ENCODE results near the gene TREM1.

Gene TREM1

DNA sequence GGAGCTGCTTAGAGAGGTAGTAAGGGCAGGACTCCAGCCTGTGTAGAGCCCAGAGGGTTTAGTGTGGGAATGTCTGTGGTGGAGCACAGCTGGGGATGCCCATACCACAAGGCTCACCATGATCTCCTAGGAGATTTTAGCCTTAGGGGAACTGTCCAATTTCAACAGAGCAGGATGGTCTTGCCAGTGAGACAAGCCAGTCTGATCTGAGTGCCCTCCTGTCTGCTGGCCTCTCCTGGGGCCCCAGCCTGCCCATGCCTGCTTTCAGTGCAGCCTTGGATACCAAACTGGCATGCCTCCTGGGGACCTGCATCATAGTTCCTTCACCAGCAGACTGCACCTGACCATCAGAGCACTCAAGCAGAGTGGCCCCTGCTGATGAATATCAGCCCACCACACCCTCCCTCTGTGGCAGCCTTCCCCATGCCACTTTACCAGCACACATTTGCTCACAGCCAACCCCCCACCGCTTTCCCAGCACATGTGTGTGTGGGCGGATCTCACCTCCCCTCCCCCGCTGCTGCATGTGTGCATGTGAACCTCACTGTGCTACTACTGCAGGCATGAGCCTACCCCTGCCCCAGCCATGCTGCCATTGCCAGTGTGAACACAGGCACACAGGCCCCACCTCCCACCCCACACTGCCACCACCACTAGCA, 7.9 kb upstream of the TREM1 start:
- peak in 2 of 14 donors; percentile 7 to 11 for DNase-seq

DNA sequence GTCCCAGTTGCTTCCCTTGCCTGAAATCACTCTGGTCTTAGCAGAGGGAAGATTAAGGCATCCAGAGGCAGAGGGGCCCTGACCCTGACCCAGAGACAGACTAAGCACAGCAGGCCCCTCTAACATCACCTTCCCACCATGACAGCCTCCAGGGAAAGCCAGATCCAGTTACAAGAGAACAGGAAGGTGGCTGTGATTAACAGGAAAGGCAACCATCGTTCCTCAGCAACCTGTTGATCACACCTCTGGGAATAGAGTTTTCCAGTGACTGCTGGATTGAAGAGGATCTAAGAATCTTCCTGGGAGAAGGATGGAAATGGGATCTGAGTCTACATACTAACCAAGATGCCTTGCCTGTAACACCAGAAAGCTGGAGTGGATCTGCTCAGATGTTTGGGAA, 5.2 kb upstream of the TREM1 start:
- no peak for DNase-seq

DNA sequence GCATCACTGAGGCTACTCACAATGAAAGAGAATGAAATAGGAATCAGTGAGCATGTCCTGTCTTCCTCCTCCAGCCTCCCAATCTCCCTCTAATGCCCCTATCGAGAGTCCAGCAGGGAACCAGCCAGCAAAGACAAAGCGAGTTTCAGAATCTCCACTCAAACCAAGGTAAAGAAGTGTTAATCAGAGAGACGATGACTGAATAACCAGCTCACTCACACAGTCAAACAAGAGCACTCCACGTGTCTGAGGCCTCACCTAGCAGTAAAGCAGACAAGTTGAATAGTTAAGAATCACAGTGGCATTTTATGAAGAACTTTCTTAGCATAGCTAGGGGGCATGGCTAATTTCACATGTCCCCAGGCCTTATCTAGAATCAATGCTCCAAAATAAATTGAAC, 3.3 kb upstream of the TREM1 start:
- no peak for DNase-seq

DNA sequence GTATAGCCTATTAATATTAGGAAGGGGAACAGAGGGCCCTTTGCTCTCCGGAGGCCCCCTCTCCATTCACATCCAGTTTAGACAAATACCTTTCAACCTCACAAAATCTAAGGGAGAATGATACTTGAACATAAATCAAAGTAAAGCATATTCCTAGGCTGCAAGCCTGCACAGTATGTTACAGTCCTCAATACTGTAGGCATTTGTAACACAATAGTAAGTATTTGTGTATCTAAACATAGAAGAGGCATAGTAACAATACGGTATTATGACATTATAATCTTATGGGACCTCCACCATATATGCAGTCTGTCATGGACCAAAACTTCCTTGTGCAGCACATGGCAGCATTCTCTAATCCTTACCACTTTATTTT, 2.3 kb upstream of the TREM1 start:
- no peak for DNase-seq

DNA sequence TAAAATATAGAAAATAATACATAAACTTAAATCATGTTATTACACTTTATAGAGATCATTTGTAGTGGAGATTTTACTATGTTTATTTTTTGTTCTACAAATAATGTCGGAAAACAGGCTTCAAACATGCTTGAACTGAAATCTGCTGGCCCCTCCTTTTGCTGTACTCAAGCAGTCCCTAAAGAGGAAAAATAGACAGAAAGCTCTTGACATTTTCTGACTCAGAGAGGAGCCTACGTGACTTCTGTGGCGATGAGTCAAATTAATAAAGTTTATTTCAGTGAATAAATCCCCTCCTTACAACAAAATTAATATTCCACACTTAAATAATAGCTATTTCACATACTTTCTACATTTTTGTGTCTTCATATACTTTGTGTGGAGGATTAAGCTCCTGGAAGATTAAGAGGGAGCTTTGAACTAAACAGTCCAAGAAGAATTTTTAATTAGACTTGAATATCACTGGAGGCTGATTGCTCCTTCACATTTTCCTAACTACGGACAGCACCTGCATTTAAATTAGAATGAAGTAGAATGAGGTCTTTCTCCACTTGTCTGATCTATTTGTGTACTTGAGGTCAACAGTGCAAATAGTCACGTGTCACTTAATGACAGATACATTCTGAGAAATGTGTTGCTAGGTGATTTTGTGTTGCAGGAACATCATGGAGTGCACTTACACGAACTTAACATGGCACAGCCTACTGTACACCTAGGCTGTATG, 1.7 kb upstream of the TREM1 start:
- DNase-seq = no peak

DNA sequence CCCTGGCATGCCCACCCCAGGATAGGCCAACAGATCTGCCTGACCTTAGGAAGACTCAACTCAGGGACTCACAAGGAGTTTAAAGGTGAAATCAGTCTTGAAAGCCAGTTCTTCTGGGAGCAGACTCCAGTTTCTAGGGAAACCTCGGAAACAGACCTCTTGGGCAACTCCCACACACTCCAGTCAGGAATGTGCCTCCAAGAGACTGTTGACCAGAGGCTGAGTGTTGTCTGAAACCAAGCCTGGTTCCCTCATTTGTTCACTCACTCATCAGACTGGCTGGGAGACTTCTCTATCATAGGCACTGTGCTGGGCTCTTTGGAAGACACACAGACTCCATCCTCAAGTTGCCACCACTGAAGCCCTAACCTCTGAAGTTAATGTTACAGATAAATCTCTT, 1.8 kb downstream of the TREM1 start:
- no peak for DNase-seq

DNA sequence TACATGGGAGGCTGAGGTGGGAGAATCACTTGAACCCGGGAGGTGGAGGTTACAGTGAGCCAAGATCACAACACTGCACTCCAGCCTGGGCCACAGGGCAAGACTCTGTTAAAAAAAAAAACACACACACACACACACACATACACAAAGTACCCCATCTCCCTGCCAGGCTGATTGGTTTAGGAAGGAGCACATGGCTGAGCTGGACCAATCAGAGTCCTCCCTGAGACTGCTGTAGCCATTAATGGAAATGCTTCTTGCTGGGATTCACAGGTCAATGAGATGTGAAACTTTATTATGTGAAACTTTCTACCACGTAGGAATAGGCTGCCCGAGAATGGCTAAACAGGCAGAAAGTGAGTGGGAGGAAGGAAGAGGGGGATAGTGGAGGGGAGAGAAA, 2.9 kb downstream of the TREM1 start:
- no peak for DNase-seq

DNA sequence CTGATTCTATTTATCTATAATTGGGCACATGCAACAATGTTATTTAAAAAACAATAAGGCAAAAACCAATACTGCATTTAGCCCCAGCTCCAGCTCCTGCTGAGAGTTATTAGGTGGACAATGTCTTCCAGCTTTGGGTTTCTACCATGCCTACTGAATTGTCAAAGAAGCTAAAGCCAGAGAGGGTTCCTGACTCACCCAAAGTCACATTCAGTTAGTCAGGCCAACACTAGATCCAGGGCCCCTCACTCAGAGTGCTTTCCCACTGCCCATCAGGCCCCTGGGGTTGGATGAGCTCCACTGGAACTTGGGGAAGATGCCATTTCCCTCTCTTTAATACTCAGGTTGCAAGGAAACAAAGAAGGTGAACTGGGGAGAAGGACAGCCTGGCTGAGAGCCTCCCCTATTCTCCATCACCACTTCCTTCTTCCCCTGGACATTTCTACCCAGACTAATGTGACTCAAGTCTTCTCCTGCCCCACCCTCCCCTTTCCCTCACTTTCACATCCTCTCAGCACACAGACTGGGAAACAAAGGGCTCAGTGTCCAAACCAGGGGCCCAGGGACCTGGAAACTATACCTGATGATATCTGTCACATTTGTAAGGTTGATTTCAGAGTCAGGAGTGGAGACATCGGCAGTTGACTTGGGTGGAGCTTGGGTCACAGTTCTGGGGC, 6.0 kb downstream of the TREM1 start:
- peak in 1 of 14 donors; percentile 9 for DNase-seq

DNA sequence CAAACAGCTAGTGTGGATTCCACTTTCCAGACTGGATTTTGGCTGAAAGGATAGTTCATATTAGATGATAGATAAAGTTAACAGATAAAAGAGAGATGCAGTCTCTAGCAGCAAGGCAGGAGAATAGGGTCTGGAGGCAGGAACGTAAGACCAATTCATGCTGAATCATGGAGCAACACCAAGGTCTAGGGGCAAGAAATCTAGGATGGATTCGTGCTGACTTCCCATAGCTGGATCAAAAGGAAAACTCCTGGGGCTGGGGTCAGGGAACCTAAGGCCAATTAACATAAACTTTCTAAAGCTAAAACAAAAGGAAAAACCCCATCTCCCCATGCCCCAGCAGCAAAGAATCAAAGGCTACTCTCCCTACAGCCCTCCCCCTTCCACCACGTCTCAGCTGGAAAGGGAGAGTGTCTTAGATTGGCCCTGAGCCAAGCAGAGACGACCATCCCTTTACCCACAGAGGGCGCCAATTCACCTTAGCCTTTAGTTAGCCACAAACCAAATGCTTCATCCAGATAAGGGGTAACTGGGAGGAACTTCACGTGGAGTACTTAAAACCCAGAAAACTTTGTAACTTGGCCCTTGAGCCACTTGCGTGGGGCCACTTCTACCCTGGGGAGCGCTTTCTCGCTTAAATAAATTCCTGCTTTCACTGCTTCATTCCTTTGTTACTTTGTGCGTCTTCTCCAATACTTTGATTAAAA, 7.6 kb downstream of the TREM1 start:
- DNase-seq = peak in 3 of 14 donors; percentile 12 to 19 (median 16)

DNA sequence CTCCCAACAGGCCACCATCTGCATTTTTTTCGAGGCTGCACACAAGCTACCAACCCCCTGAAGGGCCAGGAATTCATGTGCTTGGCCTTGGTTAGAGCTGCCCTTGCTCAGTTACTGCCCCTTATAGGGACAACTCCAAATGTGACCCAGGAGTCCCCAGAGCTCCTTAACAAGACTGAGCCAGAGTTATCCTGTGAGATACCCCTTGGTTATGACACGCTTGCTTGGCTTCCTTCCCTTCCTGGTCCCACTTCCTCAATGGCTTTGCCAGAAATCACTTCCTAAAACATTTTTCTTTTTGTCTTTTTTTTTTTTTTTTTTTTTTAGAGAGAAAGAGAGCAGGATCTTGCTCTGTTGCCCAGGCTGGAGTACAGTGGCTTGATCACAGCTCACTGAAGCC, 8.9 kb downstream of the TREM1 start:
- DNase-seq = no peak

DNA sequence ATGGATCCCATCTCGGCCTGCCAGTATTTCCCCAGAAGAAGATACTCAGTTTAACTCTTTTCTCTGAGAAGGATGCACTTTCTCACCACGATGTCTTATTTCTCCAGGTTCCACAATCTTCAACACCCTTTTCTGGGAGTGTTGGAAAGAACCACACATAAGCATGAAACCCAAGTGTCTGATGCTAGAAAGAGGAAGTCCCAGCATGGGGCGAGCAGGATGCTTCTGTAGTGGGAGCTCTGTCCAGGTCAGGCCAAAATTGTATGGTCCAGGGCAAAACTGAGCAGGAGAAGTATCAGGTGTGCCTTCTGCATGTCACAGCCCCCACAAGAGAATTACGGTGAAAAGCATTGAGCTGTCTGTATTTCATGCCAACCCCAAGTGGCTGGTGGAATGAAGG, 11.0 kb downstream of the TREM1 start:
- no peak for DNase-seq

DNA sequence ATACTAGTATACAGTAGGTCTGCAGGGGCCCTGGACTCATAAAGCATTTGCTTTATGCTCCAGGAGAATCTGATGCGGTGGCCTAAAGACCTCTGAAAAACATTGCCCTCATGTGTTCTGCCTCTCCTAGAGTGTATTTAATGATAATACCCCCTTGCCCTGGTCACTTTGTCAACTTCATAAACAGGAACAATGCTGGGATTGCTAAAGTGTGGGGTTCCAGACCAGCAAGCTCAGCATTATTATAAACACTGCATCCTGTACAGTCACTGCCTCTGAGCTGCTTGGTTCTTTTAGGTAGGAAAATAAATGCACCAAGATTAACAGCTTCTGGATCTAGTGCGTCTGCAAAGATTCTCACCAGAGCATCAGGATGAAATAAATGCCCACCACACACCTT, 12.2 kb downstream of the TREM1 start:
- no peak for DNase-seq

DNA sequence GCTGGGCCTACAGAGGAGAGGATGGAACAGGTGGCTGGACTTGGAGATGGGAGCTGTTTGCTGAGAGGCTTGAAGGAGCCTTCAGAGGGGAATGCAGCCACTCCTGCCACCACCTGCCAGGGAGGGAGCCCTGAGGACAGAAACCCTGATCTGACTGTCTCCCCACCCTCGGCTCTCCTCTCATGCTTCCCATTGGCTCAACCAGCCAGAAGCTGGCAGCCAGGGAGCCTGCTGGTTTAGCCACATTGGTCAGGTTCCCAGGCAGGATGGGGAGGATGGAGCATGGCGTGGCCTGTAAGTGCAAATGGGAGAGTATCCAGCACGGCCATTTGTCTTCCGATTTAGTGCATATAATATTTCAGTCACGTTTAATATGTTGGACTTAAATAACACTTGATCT, 12.8 kb downstream of the TREM1 start:
- DNase-seq = no peak

DNA sequence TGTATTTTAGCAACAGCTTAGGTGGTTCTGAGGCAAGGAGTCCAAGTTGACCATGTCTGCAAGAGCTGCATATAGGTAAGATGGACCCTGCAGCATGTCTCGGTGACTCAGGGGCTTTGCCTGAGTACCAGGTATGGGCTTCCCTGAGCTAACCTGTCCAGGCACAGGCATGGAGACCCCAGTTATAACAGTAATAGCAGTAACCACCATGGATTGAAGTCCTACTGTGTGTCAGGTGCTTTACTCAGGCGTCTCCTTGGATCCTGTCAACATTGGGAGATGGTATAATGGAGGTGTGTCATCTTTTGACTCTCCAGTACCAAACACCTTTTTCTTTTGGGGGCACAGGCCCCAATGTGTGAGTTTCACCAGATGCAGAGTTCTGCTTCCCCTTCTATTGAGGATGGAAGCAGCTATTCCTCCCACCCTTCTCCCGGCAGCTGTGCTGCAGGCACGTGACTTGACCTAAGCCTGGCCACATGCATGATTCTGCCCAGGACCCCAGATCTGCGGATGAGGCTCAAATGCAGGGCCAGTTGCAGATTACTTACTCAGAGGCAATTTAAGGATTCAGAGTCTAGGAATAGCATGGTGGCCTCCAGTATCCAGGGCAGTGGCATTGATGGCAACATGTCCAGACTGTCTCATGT, 13.8 kb downstream of the TREM1 start:
- no peak for DNase-seq

DNA sequence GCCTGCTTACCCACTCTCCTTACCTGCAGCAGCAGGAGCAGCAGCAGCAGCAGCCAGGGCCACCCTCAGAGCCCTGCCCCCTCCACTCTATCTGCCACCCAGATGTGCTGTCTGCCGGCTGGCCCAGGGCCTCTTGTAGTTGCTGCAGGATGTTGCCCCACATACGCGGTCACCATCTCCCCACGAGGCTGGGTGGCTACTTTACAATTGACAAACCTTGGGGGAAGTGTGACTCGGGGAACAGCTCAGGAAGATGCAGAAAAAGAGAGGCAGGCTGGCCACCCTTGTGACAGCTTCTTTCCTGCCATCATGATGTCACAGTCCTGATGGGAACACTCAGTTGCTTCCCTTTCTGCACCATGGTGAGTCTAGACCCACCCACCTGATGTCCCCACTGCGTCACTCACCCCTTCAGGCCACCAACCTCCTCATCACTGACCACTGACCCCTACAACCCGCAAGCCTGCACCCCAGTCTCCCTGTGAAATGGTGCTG, 14.5 kb downstream of the TREM1 start:
- DNase-seq = peak in 7 of 14 donors; percentile 10 to 70 (median 37)

DNA sequence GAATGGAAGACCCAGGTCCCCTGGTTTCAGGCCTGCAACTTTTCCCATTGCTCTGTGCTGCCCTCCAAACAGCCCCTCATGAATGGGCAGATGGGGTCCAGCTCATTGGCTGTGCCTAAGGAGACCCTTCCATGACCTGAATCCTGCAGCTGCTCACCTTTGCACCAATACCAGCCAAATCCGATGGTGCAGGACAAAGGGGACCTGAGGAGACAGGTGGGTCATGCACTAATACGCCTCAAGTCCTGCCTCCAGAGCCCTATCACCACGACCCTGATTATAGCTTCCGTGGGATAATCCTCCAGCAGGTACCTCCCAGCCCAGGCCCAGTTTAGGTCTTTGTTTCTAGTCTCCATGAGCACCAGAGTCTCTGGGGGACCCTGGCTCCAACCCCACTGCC, 16.8 kb downstream of the TREM1 start:
- no peak for DNase-seq

DNA sequence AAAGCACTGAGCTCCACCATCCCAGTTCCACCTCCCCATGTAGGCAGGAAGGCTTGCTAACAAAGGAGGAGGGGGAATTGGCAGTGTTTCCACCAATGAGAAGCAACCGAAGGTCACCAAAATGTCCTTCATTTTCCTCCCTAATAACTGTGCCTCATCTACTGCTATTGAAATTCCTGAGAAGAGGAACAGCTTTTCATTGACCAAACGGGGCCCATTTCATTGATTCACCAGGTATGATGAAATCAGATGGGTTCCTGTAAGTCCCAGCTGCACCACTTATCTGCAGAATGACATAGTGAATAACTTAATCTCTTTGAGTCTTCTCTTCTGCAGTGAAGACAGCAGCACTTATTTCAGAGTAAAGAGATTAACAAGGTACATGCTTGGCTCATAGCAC, 17.3 kb downstream of the TREM1 start:
- no peak for DNase-seq

DNA sequence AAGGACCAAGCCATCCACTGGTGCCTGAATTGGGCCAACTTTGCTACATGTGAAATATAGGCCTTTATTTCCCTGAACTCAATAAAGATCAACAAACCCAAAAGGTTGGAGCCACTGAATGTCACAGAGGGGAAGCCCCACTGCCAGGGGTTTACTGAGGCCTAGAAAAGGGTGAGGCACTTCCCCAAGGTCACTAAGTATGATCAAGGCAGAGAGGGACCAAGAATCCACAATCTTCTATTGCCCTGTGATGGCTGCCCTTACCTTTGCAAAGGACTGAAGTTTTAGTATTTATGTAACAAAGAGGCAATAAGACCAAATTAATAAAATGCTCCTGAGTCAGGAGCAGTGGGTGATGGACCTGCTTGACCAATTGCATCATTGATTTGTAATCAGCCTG, 18.0 kb downstream of the TREM1 start:
- DNase-seq = no peak

DNA sequence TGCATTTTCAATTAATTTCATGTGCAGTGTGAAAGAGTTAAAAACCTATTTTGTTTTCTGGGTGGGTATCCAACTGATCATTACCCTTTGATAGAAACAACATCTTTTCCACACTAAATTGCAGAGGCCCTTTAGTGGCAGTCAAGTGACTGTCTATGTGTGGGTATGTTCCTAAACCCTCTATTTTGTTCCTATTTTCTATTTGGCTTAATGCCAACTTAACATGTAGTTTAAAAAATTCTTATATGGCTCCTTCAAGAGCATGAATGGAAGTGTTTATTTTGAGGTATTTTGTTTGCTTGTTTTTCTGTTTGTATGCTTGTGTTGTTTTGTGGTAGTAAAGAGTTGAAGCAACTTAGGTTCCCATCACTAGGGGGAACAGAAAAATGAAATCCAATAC, 19.9 kb downstream of the TREM1 start:
- no peak for DNase-seq

DNA sequence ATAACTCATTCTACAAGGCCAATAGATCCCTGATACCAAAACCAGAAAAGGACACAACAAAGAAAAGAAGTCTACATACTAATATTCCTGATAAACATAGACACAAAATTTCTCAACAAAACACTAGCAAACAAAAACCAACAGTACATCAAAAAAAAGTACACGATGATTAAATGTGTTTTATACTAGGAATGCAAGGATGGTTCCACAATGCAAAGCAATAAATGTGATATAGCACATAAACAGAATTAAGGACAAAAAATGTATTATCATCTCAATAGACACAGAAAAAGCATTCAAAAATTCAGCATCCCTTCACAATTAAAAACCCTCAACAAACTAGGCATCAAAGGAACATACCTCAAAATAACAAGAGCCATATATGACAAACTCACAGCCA, 23.2 kb downstream of the TREM1 start:
- DNase-seq = no peak

DNA sequence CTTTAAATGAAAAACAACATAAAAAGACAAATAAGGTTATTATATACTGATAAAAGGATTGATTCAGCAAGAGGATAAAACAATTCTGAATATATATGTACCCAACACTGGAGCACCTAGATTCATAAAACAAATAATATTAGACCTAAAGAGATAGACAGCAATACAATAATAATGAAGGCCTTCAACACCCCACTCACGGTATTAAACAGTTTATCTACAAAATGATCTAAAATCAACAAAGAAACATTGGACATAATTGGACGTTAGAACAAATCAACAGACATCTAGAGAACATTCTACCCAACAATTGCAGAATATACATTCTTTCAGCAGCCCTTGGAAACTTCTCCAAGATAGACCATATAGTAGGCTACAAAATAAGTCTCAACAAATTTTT, 24.1 kb downstream of the TREM1 start:
- DNase-seq = no peak

DNA sequence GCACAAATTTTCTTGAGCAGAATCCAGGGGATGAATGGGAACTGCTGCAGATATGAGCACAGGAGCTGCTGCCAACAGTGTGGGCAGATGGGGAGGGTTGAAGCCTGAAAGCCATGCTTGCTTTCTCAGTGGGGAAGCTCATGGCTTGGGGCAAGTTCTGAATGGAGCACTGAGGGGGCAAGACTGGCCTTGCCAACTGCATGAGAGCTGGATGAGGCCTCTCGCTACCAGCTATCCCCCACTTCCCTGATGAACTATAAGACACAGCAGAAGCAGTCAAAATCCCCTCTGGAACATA, 28.3 kb downstream of the TREM1 start:
- DNase-seq = no peak

Data from C1 segment of cervical spinal cord (tissue), 14 donors.